Measurements from ENCODE around the gene GGACT. TPM values are rescaled to one million over a fixed set of nuclear protein-coding genes. Genes with fewer than 3 reads are reported as not detected.

GGACT gene
- total and polyA plus RNA-seq, 2 experiments from 2014 or later: 0.70 to 5.6 TPM

DNA sequence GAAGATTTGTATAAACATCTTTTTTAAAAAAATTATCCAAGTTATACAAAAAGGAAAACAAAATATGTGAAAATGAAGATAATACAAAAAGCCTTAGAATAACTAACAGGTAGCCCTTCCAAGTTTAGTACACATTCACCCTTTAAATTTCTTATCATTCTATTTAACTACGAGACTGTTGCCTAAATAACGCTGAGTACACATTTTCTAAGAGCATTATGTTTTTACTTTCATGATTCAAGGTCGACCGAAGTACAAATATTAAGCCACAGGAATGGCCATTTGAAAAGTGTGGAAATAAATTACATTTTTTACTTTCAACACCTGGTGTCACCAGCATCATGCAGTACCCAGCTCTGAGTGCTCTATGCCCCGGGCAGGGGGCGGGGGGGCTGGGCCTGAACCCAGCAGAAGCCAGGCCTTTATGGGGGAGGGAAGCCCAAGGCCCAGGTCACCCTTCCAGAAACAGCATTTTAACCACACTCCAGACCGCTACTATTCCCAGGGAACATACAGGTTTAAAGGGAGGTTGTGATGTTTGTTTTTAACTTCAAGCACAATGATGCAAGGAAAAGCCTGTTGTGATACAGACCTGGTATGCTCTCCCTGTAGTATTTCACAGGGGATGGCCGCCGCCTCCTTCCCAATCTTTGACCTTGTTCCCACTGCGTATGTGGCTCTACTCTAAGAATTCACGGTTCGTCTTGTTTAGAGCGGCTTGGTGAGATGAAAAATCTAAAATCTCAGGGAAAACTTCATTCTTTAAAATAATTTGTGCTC is 24.0 kb downstream of the GGACT start:
- H3K9me3 ChIP-seq (ENCODE audit: low read depth): no peaks in the 10 kb centered on the region
- H3K27me3 ChIP-seq: no peaks in the 10 kb centered on the region
- H3K36me3 ChIP-seq (replicated peaks; ENCODE audit: insufficient read depth, low read depth): no peaks in the 10 kb centered on the region
- H3K9me2 ChIP-seq (replicated peaks; ENCODE audit: insufficient read depth): no peaks in the 10 kb centered on the region
- TF ChIP-seq, protein P1, sequence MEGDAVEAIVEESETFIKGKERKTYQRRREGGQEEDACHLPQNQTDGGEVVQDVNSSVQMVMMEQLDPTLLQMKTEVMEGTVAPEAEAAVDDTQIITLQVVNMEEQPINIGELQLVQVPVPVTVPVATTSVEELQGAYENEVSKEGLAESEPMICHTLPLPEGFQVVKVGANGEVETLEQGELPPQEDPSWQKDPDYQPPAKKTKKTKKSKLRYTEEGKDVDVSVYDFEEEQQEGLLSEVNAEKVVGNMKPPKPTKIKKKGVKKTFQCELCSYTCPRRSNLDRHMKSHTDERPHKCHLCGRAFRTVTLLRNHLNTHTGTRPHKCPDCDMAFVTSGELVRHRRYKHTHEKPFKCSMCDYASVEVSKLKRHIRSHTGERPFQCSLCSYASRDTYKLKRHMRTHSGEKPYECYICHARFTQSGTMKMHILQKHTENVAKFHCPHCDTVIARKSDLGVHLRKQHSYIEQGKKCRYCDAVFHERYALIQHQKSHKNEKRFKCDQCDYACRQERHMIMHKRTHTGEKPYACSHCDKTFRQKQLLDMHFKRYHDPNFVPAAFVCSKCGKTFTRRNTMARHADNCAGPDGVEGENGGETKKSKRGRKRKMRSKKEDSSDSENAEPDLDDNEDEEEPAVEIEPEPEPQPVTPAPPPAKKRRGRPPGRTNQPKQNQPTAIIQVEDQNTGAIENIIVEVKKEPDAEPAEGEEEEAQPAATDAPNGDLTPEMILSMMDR (IDR thresholded peaks at IDR 0.05; ENCODE audit: poor library complexity): no peak
- TF ChIP-seq EZH2phosphoT487 (IDR thresholded peaks at IDR 0.05; ENCODE audit: low read depth, severe bottlenecking, unreplicated experiment) (no peak), EZH2 (IDR thresholded peaks at IDR 0.05; ENCODE audit: borderline replicate concordance) (no peak)
- no peak overlapping the region for H3K4me2 ChIP-seq
- H2AFZ ChIP-seq: no peak overlapping the region
- H3K27ac ChIP-seq: no peak overlapping the region
- DNase-seq (ENCODE audit: low spot score): no peak
- no peaks in the 10 kb centered on the region for H4K20me1 ChIP-seq (ENCODE audit: insufficient read depth, poor library complexity, severe bottlenecking)
- H3K79me2 ChIP-seq: no peaks in the 10 kb centered on the region
- 77% methylated on average over 13 of the region's 13 CpGs for WGBS (ENCODE audit: low lambda C conversion rate, missing lambda C conversion rate)
- H3K4me1 ChIP-seq (ENCODE audit: insufficient read depth): no peaks in the 10 kb centered on the region
- H3K4me3 ChIP-seq: no peak overlapping the region

- H4K20me1 ChIP-seq (ENCODE audit: insufficient read depth, poor library complexity, severe bottlenecking): no peaks in the 10 kb centered on the region
- 96% methylated on average over 7 of the region's 7 CpGs for WGBS (ENCODE audit: low lambda C conversion rate, missing lambda C conversion rate)
- H3K79me2 ChIP-seq: no peaks in the 10 kb centered on the region
- TF ChIP-seq EZH2 (IDR thresholded peaks at IDR 0.05; ENCODE audit: borderline replicate concordance): no peak
- TF ChIP-seq EZH2phosphoT487 (IDR thresholded peaks at IDR 0.05; ENCODE audit: low read depth, severe bottlenecking, unreplicated experiment): no peak
- TF ChIP-seq, protein P1 (IDR thresholded peaks at IDR 0.05; ENCODE audit: poor library complexity): no peak
- DNase-seq (ENCODE audit: low spot score): no peak
- H3K4me1 ChIP-seq (ENCODE audit: insufficient read depth): no peaks in the 10 kb centered on the region
- H3K27me3 ChIP-seq: no peaks in the 10 kb centered on the region
- H3K9me3 ChIP-seq (ENCODE audit: low read depth): no peaks in the 10 kb centered on the region
- no peak overlapping the region for H2AFZ ChIP-seq
- no peak overlapping the region for H3K4me3 ChIP-seq
- no peaks in the 10 kb centered on the region for H3K36me3 ChIP-seq (replicated peaks; ENCODE audit: insufficient read depth, low read depth)
- H3K27ac ChIP-seq: no peak overlapping the region
- H3K9me2 ChIP-seq (replicated peaks; ENCODE audit: insufficient read depth): no peaks in the 10 kb centered on the region
- no peak overlapping the region for H3K4me2 ChIP-seq
Measured at GRCh38 chr13:100563779-100564178, 24.8 kb downstream of the GGACT start.

GRCh38 chr13:100561599-100562204 is 26.9 kb downstream of the GGACT start:
- Histone ChIP-seq H3K79me2 (no peaks in the 10 kb centered on the region), H3K27me3 (no peaks in the 10 kb centered on the region), H3K4me1 (ENCODE audit: insufficient read depth) (no peaks in the 10 kb centered on the region), H3K27ac (no peak overlapping the region), H2AFZ (no peak overlapping the region), H3K9me3 (ENCODE audit: low read depth) (no peaks in the 10 kb centered on the region), H4K20me1 (ENCODE audit: insufficient read depth, poor library complexity, severe bottlenecking) (no peaks in the 10 kb centered on the region), H3K9me2 (replicated peaks; ENCODE audit: insufficient read depth) (no peaks in the 10 kb centered on the region), H3K36me3 (replicated peaks; ENCODE audit: insufficient read depth, low read depth) (no peaks in the 10 kb centered on the region), H3K4me3 (no peak overlapping the region), H3K4me2 (no peak overlapping the region)
- DNase-seq (ENCODE audit: low spot score): no peak
- 46% methylated on average over 7 of the region's 7 CpGs for WGBS (ENCODE audit: low lambda C conversion rate, missing lambda C conversion rate)
- TF ChIP-seq, protein P1 (IDR thresholded peaks at IDR 0.05; ENCODE audit: poor library complexity): no peak
- no peak for TF ChIP-seq EZH2phosphoT487 (IDR thresholded peaks at IDR 0.05; ENCODE audit: low read depth, severe bottlenecking, unreplicated experiment)
- no peak for TF ChIP-seq EZH2 (IDR thresholded peaks at IDR 0.05; ENCODE audit: borderline replicate concordance)

All from hepatocyte (in vitro differentiated cells).